SK-N-SH (cell line): ENCODE measurements around the gene COL4A2. TPM values are rescaled to one million over a fixed set of nuclear protein-coding genes. Genes with fewer than 3 reads are reported as not detected.

Source experiments
- CTCF ChIA-PET: fragments of 300-600, 350-600 bp; formaldehyde crosslinking; extraction: SDS; loops from one replicate; lab custom pipeline; 2021; lab: Yijun Ruan, JAX
- POLR2A ChIA-PET: fragments of 350-600 bp; sonication (Branson Sonifier 250); formaldehyde crosslinking; extraction: SDS; loops from one replicate; lab custom pipeline; 2020; ENCODE audit warnings: antibody characterized with exemption, inconsistent platforms; lab: Yijun Ruan, JAX
- DNase-seq: peaks from one replicate; pipeline ENCODE4 v3.0.0; 2012
- H2AFZ ChIP-seq: fragments of 200-600 bp; sonication (generic); 2 replicates; pipeline ENCODE4 v1.8.1; 2016; ENCODE audit warnings: antibody characterized with exemption, mild to moderate bottlenecking, low read depth
- H3F3A ChIP-seq: fragments of 200-600 bp; sonication (generic); replicated peaks from 2 replicates; pipeline ENCODE3; 2016; ENCODE audit warnings: antibody characterized with exemption, mild to moderate bottlenecking; ENCODE audit not compliant: insufficient read depth
- H3K27ac ChIP-seq, 2 experiments: fragments of 200-500 bp in 1 of 2; fragments of 200-600 bp in 1 of 2; sonication (Bioruptor generic) in 1 of 2; sonication (generic), shearing (Covaris generic) in 1 of 2; 2 replicates each; pipeline versions ENCODE4 v1.5.1 to v1.6.1; 2014 to 2016; ENCODE audit warnings: low read depth in 2 of 2, inconsistent platforms in 1 of 2, low read length in 1 of 2, mild to moderate bottlenecking in 1 of 2, mixed read lengths in 1 of 2
- H3K27me3 ChIP-seq: fragments of 200-600 bp; sonication (generic), shearing (Covaris generic); 2 replicates; pipeline ENCODE4 v1.6.1; 2016; ENCODE audit warnings: mixed run types; ENCODE audit not compliant: insufficient read depth
- H3K36me3 ChIP-seq, 2 experiments: fragments of 200-500 bp in 1 of 2; fragments of 200-600 bp in 1 of 2; sonication (Bioruptor generic) in 1 of 2; sonication (generic) in 1 of 2; replicated peaks in 1 of 2; 2 replicates each; pipeline versions ENCODE3 to v1.5.1; 2014 to 2016; ENCODE audit warnings: low read length in 1 of 2, mild to moderate bottlenecking in 1 of 2; ENCODE audit not compliant: insufficient read depth in 2 of 2, control insufficient read depth in 1 of 2
- H3K4me1 ChIP-seq, 2 experiments: fragments of 200-500 bp in 1 of 2; fragments of 200-600 bp in 1 of 2; sonication (Bioruptor generic) in 1 of 2; sonication (generic), shearing (Covaris generic) in 1 of 2; 2 replicates each; pipeline versions ENCODE4 v1.5.1 to v1.6.1; 2014 to 2016; ENCODE audit warnings: low read depth in 1 of 2, low read length in 1 of 2, mixed run types in 1 of 2; ENCODE audit not compliant: insufficient read depth in 2 of 2, control insufficient read depth in 1 of 2
- H3K4me2 ChIP-seq: fragments of 200-600 bp; sonication (generic), shearing (Covaris generic); 2 replicates; pipeline ENCODE4 v1.6.1; 2017; ENCODE audit warnings: mixed run types
- H3K4me3 ChIP-seq, 2 experiments: fragments of 200-500 bp in 1 of 2; fragments of 200-600 bp in 1 of 2; sonication (Bioruptor generic) in 1 of 2; sonication (generic), shearing (Covaris generic) in 1 of 2; 2 replicates each; pipeline versions ENCODE4 v1.5.1 to v1.8.1; 2014 to 2016; ENCODE audit warnings: low read depth in 2 of 2, inconsistent platforms in 1 of 2, low read length in 1 of 2, mild to moderate bottlenecking in 1 of 2, mixed read lengths in 1 of 2, moderate library complexity in 1 of 2
- H3K79me2 ChIP-seq: fragments of 200-600 bp; sonication (generic); 2 replicates; pipeline ENCODE4 v1.8.1; 2017; ENCODE audit warnings: mild to moderate bottlenecking; ENCODE audit not compliant: insufficient read depth
- H3K9ac ChIP-seq: fragments of 200-600 bp; sonication (generic); 2 replicates; pipeline ENCODE4 v1.6.1; 2017; ENCODE audit warnings: mixed run types
- H3K9me2 ChIP-seq: fragments of 200-600 bp; sonication (generic); 2 replicates; pipeline ENCODE4 v1.6.1; 2017; ENCODE audit warnings: mixed run types
- H3K9me3 ChIP-seq: fragments of 200-600 bp; sonication (generic); 2 replicates; pipeline ENCODE4 v1.6.1; 2017; ENCODE audit warnings: mixed run types, mild to moderate bottlenecking, moderate library complexity
- H4K20me1 ChIP-seq: fragments of 200-600 bp; sonication (generic); 2 replicates; pipeline ENCODE4 v1.6.1; 2017; ENCODE audit warnings: mild to moderate bottlenecking, mixed run types; ENCODE audit not compliant: insufficient read depth
- EZH2phosphoT487 ChIP-seq: fragments of 200-600 bp; sonication (generic); IDR thresholded peaks from 2 replicates; pipeline ENCODE4 v1.6.1; 2017; ENCODE audit warnings: low read depth, mixed run types, mild to moderate bottlenecking, antibody characterized with exemption, moderate library complexity, borderline replicate concordance
- FOXJ3 ChIP-seq: sonication (generic); formaldehyde crosslinking; IDR thresholded peaks from 2 replicates; pipeline ENCODE4 v1.5.1; 2020; ENCODE audit warnings: mild to moderate bottlenecking, missing genetic modification reagents
- IRF3 ChIP-seq: fragments of 150-350 bp; IDR thresholded peaks from 2 replicates; pipeline ENCODE4 v1.6.1; 2016; ENCODE audit warnings: mild to moderate bottlenecking, low read depth, low read length
- MEF2A ChIP-seq: IDR thresholded peaks from 2 replicates; pipeline ENCODE4 v1.4.0; 2012; ENCODE audit warnings: low read depth, borderline replicate concordance
- REST ChIP-seq: IDR thresholded peaks from 2 replicates; pipeline ENCODE4 v1.6.1; 2012; ENCODE audit warnings: mild to moderate bottlenecking, low read depth, low read length, moderate library complexity
- RFX5 ChIP-seq: IDR thresholded peaks from 2 replicates; pipeline ENCODE4 v1.6.1; 2012; ENCODE audit warnings: mild to moderate bottlenecking, improper control_type of control experiment, low read length
- YY1 ChIP-seq: IDR thresholded peaks from 2 replicates; pipeline ENCODE4 v1.4.0; 2012; ENCODE audit warnings: low read depth, mild to moderate bottlenecking
- WGBS: methylation state at CpG from one replicate; pipeline ENCODE4 v1.1.6; 2017; ENCODE audit warnings: low lambda C conversion rate; 5-methylcytosine and 5-hydroxymethylcytosine counted together
- polyA plus RNA-seq, 3 experiments: library from polyadenylated mRNA; depleted of rRNA; stranded (reverse); fragments of >200 nt; gene quantifications; 2 replicates each; pipeline ENCODE4 v1.2.3, GENCODE V29; 2012
- TF ChIP-seq, protein P1 (sequence below): IDR thresholded peaks from 2 replicates; pipeline ENCODE4; 2012

COL4A2 gene
- polyA plus RNA-seq, 1 of the 3 experiments (the other 2 are of a cell fraction) = 137 TPM

DNA sequence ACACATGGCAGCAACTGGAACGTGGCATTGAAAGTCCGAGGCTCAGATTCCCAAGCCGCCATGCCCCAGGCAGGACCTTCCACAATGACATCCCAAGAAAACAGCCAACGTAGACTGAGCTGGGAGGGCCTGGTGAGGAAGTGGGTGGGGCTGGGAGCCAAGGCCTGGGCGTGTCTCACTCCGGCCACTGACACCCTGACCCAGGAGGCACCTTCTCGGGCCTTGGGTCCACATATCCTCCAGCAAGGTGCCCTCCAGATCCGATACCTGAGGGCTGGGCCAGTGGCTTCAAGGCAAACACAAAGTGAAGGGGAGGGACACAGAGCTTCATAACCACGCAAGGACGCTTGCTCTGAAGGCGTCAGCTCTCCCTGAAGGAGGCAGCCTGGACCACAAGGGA is 211.5 kb downstream of the COL4A2 start:
- Histone ChIP-seq H3K27ac (no peak overlapping the region), H4K20me1 (no peaks in the 10 kb centered on the region), H3K36me3 (peaks cover 0 to 2% of the 10 kb centered on the region in 2 experiments), H3K9ac (no peak overlapping the region), H3K27me3 (no peaks in the 10 kb centered on the region), H3K4me2 (no peak overlapping the region), H3K9me3 (no peaks in the 10 kb centered on the region), H3K79me2 (no peaks in the 10 kb centered on the region), H3F3A (no peaks in the 10 kb centered on the region), H3K9me2 (no peaks in the 10 kb centered on the region), H2AFZ (no peak overlapping the region), H3K4me1 (peaks cover 0 to 3% of the 10 kb centered on the region in 2 experiments; a peak in 1 of 4 replicates), H3K4me3 (no peak overlapping the region)
- no peak for DNase-seq
- CTCF ChIA-PET = no interaction called here
- POLR2A ChIA-PET = no interaction called here
- TF ChIP-seq EZH2phosphoT487 (no peak), RFX5 (no peak), YY1 (no peak), IRF3 (no peak)
- TF ChIP-seq, protein P1, sequence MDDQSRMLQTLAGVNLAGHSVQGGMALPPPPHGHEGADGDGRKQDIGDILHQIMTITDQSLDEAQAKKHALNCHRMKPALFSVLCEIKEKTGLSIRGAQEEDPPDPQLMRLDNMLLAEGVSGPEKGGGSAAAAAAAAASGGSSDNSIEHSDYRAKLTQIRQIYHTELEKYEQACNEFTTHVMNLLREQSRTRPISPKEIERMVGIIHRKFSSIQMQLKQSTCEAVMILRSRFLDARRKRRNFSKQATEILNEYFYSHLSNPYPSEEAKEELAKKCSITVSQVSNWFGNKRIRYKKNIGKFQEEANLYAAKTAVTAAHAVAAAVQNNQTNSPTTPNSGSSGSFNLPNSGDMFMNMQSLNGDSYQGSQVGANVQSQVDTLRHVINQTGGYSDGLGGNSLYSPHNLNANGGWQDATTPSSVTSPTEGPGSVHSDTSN = no peak
- TF ChIP-seq, all 33 proteins: peak for 0
- 87% methylated on average over 5 of the region's 11 CpGs for WGBS

- H3K27me3 ChIP-seq = no peaks in the 10 kb centered on the region
- H3K4me1 ChIP-seq = peaks cover 0 to 5% of the 10 kb centered on the region in 2 experiments; a peak in 1 of 4 replicates
- no peaks in the 10 kb centered on the region for H3K79me2 ChIP-seq
- H3K9me2 ChIP-seq = no peaks in the 10 kb centered on the region
- no peak overlapping the region for H2AFZ ChIP-seq
- no peaks in the 10 kb centered on the region for H3F3A ChIP-seq
- H3K4me2 ChIP-seq = no peak overlapping the region
- no peak overlapping the region for H3K9ac ChIP-seq
- H3K9me3 ChIP-seq = no peaks in the 10 kb centered on the region
- WGBS = 100% methylated on average over 2 of the region's 16 CpGs
- H3K36me3 ChIP-seq = peaks cover 0 to 2% of the 10 kb centered on the region in 2 experiments
- CTCF ChIA-PET = no interaction called here
- no peaks in the 10 kb centered on the region for H4K20me1 ChIP-seq
- POLR2A ChIA-PET = no interaction called here
- no peak overlapping the region for H3K4me3 ChIP-seq
- no peak for TF ChIP-seq FOXJ3 (CRISPR knock-in tag)
- no peak for TF ChIP-seq YY1
- no peak for TF ChIP-seq IRF3
- TF ChIP-seq REST = no peak
- TF ChIP-seq MEF2A = no peak
- DNase-seq = no peak
- no peak overlapping the region for H3K27ac ChIP-seq
Observed at GRCh38 chr13:110519046-110519445, 212.0 kb downstream of the COL4A2 start.
